ENCODE data around the gene LSR.

- TF ChIP-seq REST (IDR thresholded peaks at IDR 0.05; ENCODE audit: low read depth) (no peak), EP300 (IDR thresholded peaks at IDR 0.05; ENCODE audit: borderline replicate concordance) (no peak), MAX (IDR thresholded peaks at IDR 0.05) (no peak)
Measured at GRCh38 chr19:35256566-35256965, 7.8 kb downstream of the LSR start.
